Activated naive CD4-positive, alpha-beta T cell treated with anti-CD3 and anti-CD28 coated beads, Interleukin-2, amount 50 U/mL, for 72 hours (primary cell): ENCODE results near the gene ST8SIA6. TPM values are rescaled to one million over a fixed set of nuclear protein-coding genes. Genes with fewer than 3 reads are reported as not detected.

Source experiments
- ATAC-seq, 2 donors: fragments of 150-1000 bp; cut with Tn5 transposase; 2 replicates each; pipeline ENCODE4 v1.10.0; 2021; ENCODE audit warnings: mild to moderate bottlenecking in 2 of 2, moderate library complexity in 2 of 2
- DNase-seq, 2 donors: peaks; one replicate each; pipeline ENCODE4 v3.0.0; 2021 to 2022; ENCODE audit warnings: low spot score in 2 of 2
- H3K27ac Mint-ChIP-seq, 2 donors: one replicate each; pipeline ENCODE4 v1.8.0; 2022; ENCODE audit warnings: mild to moderate bottlenecking in 2 of 2, mixed read lengths in 2 of 2
- H3K36me3 Mint-ChIP-seq, 2 donors: one replicate each; pipeline ENCODE4 v1.8.0; 2022; ENCODE audit warnings: mixed read lengths in 2 of 2
- H3K9me3 Mint-ChIP-seq, 2 donors: one replicate each; pipeline ENCODE4 v1.8.0; 2022; ENCODE audit warnings: mixed read lengths in 2 of 2
- total RNA-seq, 2 donors: library from RNA; stranded (reverse); gene quantifications; one replicate each; pipeline ENCODE4 v1.2.3, GENCODE V29; 2022

Gene ST8SIA6
- total RNA-seq, 2 donors from 2014 or later: 0.10 TPM; not detected in 1

DNA sequence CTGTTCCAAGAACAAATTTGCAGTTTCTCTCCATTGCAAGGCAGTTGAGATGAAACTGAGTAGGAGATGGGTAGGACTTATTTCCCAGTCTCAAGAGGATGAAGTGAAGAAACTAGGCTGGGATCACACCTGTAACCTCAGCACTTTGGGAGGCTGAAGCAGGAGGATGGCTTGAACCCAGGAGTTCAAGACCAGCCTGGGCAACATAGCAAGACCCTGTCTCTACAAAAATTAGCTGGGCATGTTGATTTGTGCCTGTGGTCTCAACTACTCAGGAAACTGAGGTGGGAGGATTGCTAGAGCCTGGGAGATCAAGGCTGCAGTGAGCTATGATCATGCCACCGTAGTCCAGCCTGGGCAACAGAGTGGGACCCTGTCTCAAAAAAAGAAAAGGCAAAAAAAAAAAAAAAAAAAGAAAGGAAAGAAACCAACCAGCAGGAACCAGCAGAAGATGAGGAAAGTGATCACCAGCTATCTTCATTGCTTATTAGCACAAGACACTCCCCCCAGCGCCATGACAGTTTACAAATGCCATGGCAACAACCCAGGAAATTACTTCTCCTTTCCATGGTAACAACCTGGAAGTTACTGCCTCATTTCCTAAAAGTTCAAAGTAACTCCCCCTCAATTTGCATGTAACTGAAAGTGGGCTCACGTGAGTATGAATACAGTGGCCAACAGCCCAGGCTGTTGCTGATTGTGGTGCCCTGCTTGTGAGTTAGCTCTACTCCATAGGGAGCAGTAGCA is 18.3 kb upstream of the ST8SIA6 start:
- ATAC-seq (no peak), DNase-seq (no peak)
- H3K9me3 Mint-ChIP-seq: peaks cover 3 to 5% of the 10 kb centered on the region in 2 donors
- peaks cover 0 to 6% of the 10 kb centered on the region in 2 donors for H3K36me3 Mint-ChIP-seq
- H3K27ac Mint-ChIP-seq: no peak overlapping the region

DNA sequence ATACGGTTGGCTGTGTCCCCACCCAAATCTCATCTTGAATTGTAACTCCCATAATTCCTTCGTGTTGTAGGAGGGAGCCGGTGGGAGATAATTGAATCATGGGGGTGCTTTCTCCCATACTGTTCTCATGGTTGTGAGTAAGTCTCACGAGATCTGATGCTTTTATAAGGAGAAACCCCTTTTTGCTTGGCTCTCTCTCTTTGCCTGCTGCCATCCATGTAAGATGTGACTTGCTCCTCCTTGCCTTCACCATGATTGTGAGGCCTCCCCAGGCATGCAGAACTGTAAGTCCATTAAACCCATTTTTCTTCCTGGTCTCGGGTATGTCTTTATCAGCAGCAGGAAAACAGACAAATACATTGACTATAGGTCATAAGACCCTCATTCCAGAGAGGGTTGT is 15.9 kb upstream of the ST8SIA6 start:
- Mint-ChIP-seq H3K36me3 (peaks cover 0 to 6% of the 10 kb centered on the region in 2 donors), H3K9me3 (peaks cover 3 to 5% of the 10 kb centered on the region in 2 donors), H3K27ac (no peak overlapping the region)
- ATAC-seq (no peak), DNase-seq (no peak)

GRCh38 chr10:17465328-17466125 is 11.1 kb upstream of the ST8SIA6 start:
- ATAC-seq (no peak), DNase-seq (no peak)
- Mint-ChIP-seq H3K36me3 (peaks cover 0 to 5% of the 10 kb centered on the region in 2 donors), H3K9me3 (peaks cover 3 to 4% of the 10 kb centered on the region in 2 donors), H3K27ac (no peak overlapping the region)

- ATAC-seq: no peak
- Mint-ChIP-seq H3K9me3 (no peaks in the 10 kb centered on the region), H3K36me3 (no peaks in the 10 kb centered on the region), H3K27ac (no peak overlapping the region)
- no peak for DNase-seq
Measured at GRCh38 chr10:17464545-17464944, 10.2 kb upstream of the ST8SIA6 start.

DNA sequence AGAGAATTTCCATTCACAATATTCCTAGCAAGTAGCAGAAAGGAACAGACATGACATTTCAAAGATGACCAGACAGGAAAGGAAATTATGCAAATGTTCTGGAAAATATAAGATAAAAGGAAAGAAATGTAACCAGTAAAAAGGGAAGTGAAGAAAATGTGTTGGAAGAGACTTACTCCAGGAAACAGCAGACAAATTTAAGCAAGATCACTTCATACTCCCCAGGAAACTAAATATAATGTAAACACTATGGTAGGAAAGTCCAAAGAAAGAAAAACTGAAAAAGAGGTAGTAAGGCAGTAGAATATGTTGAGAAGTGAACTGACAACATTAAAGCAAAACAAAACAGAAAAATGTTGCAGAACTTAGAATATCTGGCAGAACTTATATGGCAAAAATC is 6.4 kb upstream of the ST8SIA6 start:
- Mint-ChIP-seq H3K36me3 (no peaks in the 10 kb centered on the region), H3K27ac (no peak overlapping the region), H3K9me3 (no peaks in the 10 kb centered on the region)
- ATAC-seq (no peak), DNase-seq (no peak)

DNA sequence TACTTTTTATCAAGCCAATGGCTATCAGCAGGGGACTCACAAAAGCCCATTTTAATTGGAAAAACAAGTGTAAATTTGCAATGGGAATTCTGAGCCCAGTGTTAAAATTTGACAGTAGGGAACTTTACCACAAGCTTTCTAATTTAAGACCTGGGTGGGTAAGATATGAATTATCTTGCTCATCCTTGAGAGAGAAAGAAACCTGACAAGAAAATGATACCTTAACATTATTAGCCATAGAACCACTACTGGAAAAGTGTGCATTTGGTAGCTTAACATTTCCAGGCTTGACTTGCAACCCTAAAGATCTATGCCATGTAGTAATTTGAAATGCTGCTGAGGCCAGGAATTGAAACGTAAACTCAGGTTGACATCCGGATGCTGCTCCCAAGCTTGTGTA is 2.7 kb upstream of the ST8SIA6 start:
- Mint-ChIP-seq H3K36me3 (no peaks in the 10 kb centered on the region), H3K9me3 (no peaks in the 10 kb centered on the region), H3K27ac (no peak overlapping the region)
- ATAC-seq: no peak
- no peak for DNase-seq

DNA sequence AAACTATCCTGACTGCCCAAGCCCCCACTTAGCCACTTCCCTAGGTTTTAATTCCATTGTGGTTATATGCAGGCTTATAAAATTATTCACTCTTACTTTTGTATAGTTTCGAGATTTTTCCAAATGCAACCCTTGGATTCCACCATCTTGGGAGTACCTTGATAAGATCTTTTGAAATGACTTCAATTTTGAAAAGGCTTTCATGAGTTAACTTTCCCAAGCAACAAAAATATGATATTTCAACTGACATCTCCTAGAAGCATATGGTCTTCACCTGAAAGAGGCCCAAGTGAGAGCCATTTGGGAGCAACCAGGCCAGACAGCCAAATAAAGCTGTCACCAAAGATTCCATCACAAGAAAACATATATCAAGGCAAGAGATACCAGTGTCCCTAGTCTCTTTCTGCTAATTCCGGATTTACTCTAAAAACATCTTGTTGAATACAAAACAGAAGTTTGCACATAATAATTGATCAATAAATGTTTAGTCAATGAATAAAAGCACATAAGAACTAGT is 1.7 kb upstream of the ST8SIA6 start:
- Mint-ChIP-seq H3K9me3 (no peaks in the 10 kb centered on the region), H3K36me3 (no peaks in the 10 kb centered on the region), H3K27ac (no peak overlapping the region)
- DNase-seq: no peak
- ATAC-seq: no peak

DNA sequence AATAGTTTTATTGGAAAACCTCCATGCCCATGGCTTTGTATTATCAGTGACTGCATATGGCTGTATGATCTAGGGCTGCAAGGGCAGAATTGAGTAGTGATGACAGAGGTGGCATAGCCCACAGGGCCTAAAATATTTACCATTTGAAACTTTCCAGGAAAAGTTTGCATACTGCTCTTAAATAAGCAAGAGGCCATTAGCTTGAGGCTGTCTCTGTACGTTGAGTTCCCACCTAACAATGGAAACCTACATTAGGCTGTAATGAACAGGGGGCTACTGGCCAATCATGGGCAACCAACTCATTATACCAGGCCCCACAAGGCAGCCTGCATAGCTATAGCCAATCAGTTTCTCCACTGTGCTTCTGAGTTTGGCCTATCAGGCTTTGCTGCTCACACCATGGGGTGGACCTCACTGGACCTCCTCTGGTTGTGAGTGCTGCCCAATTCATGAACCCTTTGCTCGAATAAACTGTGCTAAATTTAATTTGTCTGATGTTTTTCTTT is 673 bp upstream of the ST8SIA6 start:
- Mint-ChIP-seq H3K9me3 (peaks cover 0 to under 1% of the 10 kb centered on the region in 2 donors), H3K36me3 (peaks cover 0 to under 1% of the 10 kb centered on the region in 2 donors), H3K27ac (no peak overlapping the region)
- no peak for DNase-seq
- ATAC-seq: no peak

DNA sequence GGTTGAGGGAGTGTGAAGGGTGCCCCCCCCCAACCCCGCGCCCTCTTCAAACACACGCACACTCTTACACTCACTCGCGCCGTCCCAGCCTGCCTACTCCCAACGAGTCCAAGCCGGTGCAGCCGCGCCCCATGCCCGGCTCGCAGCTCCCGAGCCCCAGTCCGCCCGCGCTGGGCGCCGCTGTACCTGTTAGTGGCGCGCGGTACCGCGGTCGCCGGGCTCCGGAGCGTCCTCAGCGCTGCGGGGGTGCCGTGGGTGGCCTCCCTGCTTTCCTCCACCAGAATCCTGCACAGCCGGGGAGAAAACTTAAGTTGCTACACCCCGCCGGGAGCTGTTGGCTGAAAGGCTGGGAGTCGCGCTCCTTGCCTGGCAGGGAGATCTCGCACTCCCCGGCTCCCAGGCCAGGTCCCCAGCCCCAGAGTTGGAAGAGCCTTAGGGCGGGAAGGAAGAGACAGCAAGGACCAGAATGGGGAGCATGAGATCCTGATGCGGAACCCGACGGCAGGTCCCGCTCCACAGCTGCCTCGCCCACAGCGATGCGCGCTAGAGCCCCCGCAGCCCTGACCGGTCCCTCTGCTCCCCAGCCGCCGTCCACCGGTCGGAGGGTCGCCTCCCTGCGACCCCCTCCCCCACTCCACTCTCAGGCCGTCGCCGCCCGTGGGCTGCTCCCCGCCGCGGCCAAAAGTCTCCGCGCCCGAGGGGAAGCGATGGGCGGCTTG is 863 bp downstream of the ST8SIA6 start:
- peaks cover 8 to 9% of the 10 kb centered on the region in 2 donors for H3K36me3 Mint-ChIP-seq
- H3K9me3 Mint-ChIP-seq: peaks cover 8 to 9% of the 10 kb centered on the region in 2 donors
- ATAC-seq: peak; percentile 74 to 77
- no peak overlapping the region for H3K27ac Mint-ChIP-seq
- peak in 1 of 2 donors; percentile 41 for DNase-seq

- DNase-seq (no peak), ATAC-seq (no peak)
- Mint-ChIP-seq H3K27ac (no peak overlapping the region), H3K36me3 (peaks cover 8 to 12% of the 10 kb centered on the region in 2 donors), H3K9me3 (peaks cover 8 to 9% of the 10 kb centered on the region in 2 donors)
Measured at GRCh38 chr10:17453035-17453372, 1.4 kb downstream of the ST8SIA6 start.

- peaks cover 8 to 9% of the 10 kb centered on the region in 2 donors for H3K9me3 Mint-ChIP-seq
- H3K27ac Mint-ChIP-seq: no peak overlapping the region
- DNase-seq (no peak), ATAC-seq (no peak)
- H3K36me3 Mint-ChIP-seq: peaks cover 8 to 20% of the 10 kb centered on the region in 2 donors
Measured at GRCh38 chr10:17452060-17452841, 2.1 kb downstream of the ST8SIA6 start.

- Mint-ChIP-seq H3K9me3 (peaks cover 8 to 9% of the 10 kb centered on the region in 2 donors), H3K27ac (no peak overlapping the region), H3K36me3 (peaks cover 8 to 22% of the 10 kb centered on the region in 2 donors)
- no peak for ATAC-seq
- no peak for DNase-seq
Measured at GRCh38 chr10:17450024-17450423, 4.4 kb downstream of the ST8SIA6 start.

DNA sequence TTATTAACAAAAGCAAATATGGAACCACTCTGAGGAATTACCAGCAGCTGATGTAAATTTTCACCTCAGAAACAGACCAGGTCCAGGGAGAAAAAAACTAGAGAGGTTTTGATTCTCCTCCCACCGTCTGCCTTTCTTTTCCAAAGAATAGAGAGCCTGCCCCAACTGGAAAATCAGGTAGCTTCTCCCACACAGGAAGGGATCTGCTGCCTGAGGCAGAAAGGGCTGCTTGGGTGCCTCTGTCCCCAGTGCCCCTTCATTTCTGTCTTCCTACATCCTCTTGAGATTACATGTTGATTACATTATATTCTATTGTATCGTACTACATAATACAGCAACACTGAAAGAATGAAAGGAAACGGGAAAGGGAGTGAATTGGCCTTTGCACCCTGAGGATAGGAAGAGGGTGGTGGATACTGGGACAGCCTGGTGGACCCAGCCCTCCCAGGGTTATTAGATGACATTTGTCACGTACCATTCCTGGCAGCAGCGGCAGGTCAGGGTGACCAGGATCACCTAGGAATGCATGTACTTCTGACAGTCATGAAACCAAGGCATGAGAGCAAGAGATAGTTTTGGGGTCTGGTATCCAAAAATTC is 8.9 kb downstream of the ST8SIA6 start:
- ATAC-seq: no peak
- no peak overlapping the region for H3K27ac Mint-ChIP-seq
- DNase-seq: no peak
- peaks cover 8 to 22% of the 10 kb centered on the region in 2 donors for H3K36me3 Mint-ChIP-seq
- H3K9me3 Mint-ChIP-seq: peaks cover 8 to 9% of the 10 kb centered on the region in 2 donors

DNA sequence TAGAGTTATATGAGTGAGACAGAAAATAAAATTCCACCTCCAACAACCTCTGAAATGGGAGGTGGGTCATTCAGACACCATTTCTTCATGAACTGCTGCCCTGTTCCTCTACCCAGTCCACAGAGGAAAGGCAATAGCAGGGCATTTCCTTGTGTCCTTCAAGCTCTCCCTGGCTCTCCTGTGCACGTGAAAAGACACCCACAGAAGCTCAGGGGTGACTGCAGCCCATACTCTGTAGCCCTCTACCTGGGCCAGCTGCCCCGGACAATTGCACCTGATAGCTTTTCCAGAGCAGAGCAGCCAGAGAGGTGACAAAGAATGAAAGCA is 10.0 kb downstream of the ST8SIA6 start:
- ATAC-seq: no peak
- no peak overlapping the region for H3K27ac Mint-ChIP-seq
- DNase-seq: no peak
- H3K9me3 Mint-ChIP-seq: peaks cover 1% of the 10 kb centered on the region in 2 donors
- peaks cover 1 to 14% of the 10 kb centered on the region in 2 donors for H3K36me3 Mint-ChIP-seq

DNA sequence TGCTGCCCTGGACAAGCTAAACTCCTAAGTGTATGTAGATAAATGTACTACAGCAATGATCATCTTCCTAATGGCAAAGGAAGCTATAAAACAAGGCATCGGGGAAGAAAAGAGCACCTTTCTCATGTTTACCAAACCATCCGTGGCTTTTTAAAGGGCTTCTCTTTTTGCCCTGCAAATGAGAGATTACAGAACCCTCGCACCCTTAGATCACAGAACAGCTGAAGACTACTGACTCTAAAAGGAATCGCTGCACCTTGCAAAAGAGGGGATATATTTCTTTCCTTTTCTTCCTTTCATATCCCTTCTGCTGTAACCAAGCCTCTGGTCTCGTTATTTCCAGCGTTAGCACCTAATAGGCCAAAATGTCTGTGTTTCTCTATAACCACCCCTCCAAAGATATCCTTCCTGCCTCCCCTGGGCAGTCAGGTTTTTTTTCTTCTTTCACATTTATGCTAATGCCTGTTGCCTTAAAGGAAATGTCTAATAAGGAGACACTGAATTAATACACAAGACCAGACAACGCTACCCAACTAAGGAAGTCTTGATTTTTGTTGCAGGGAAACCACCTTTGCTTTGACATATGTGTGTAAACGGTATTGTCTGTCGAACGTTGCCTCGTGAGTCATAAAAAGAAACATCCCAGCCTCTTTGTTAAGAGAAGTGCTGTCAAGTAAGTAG is 10.5 kb downstream of the ST8SIA6 start:
- peaks cover 0 to 13% of the 10 kb centered on the region in 2 donors for H3K36me3 Mint-ChIP-seq
- DNase-seq (no peak), ATAC-seq (peak; percentile 94 to 98)
- H3K9me3 Mint-ChIP-seq: no peaks in the 10 kb centered on the region
- peak overlapping the region in 1 of 2 donors; percentile 62 for H3K27ac Mint-ChIP-seq
